SHP77 (cell line): ENCODE data around the gene ARHGAP35.
A peak's percentile ranks its signal among the peaks of the same experiment; 100 is the strongest.
"Not testable (repeated sequence)": the region's sequence is repeated elsewhere in the genome, so short reads cannot be mapped to it uniquely, and the experiment has no call there.

Experiments
- DNase-seq, 2 experiments: peaks; one replicate each; lab custom pipeline; 2025; lab: John Stamatoyannopoulos, UW

The ARHGAP35 gene

GRCh38 chr19:46860846-46861690 is at the start of gene ARHGAP35:
ARHGAP35 (plus strand) TSS chr19:46860997; CDS start chr19:46918676, 57,679 bp downstream.
- no peak for DNase-seq

DNA sequence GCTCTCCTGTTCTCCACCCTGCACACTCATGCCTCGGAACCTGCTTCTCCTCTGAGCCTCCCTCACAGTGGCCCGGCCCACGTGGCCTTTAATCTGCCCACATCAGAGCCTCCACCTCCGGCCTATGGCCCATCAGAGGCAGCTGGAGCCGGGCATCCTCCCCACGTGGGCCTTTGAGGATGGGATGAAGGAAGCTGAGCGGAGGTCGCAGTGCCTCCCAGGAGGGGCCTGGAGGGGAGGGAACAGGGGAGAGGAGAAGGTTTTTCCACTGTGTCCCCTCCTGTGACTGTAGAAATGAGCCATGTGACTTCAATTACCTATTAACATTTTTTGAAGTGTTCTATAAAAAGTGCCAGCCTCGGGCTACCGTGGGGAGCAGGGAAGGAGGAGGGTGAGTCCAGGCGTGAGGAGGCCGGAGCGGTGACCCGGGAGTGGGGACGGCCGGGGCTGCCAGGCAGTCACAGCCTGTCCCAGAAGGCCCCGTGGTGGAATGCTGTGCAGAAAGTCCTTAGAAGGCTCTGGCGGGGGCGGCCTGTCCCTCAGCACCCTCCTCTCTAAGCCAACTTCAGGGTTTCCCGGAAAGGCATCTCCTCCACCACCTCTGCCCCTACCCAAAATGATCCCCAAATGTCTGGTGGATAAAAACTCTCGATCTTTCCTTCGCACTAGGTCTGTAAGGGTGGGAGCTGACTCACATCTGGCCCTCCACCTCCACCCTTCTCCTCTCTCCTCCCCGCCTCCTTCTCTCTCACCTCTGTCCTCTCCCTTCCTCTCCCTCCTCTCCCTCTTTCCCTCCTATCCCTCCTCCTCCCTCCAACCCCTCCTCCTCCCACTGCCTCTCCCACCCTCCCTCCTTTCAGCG is 47.6 kb upstream of the ARHGAP35 start:
- no peak for DNase-seq

DNA sequence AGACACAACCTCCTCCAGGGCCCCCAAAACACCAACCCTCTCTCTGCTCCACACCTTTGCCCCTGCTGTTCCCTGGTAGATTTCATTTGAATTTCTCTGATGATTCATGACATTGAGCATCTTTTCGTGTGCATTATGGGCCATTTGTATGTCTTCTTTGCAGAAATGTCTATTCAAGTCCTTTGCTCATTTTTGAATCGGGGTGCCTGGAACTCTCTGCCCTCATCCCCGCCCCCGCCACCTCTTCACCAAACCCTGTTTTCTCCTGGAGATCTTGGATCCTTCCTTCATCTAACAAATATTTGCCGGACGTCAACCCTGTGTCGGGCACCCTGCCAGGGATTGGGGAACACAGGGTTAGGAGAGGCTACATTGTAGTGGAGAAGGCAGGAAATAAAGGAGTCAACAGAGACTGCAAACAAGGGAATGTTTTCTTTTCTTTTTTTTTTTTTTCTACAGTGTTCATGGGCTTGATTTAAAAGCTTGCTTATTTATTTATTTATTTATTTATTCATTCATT is 46.9 kb upstream of the ARHGAP35 start:
- no peak for DNase-seq

GRCh38 chr19:46815833-46816627 is 44.8 kb upstream of the ARHGAP35 start:
- DNase-seq: no peak

GRCh38 chr19:46818812-46819211 is 42.0 kb upstream of the ARHGAP35 start:
- DNase-seq: peak; percentile 60

DNA sequence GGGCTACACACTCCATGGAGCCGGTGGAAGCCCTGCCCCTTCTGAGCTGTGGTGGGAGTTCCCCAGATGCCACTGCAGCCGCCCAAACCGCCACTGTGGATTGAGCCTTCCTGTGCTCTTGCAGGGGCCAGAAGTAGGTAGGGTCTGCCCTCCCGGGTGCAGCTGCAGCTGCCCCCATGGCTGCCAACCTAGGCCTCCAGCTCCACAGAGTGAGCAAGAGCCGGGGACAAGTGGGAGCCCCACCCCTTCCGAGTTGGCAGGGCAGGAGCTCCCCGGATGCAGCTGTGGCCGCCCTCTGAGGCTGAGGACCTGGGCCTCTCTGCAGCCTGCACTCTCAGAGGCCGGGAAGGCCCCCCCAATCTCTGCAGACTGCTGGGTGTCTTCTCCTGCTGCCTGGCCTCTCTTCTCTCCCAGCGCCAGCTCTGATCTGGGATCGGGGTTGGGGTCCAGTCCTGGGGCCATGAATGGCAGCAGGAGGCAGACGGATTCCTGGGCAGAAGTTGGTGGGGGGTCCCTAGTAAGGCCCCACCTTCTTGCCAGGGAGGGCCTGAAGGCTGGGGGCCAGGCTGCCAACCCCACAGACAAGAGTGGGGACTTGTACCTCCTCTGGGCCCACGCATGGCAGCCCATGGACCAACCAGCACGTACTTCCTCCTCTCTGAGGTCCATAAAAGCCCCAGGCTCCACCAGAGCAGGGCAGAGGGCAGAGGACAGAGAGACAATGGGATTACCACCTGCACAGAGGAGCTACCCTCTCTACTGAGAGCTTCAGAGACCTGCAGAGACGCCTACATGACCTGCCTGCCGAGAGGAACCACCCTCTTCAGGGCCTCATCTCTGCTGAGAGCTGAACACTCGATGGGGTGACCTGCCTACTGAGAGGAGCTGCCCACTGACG is 39.0 kb upstream of the ARHGAP35 start:
- peak; percentile 15 to 58 for DNase-seq

DNA sequence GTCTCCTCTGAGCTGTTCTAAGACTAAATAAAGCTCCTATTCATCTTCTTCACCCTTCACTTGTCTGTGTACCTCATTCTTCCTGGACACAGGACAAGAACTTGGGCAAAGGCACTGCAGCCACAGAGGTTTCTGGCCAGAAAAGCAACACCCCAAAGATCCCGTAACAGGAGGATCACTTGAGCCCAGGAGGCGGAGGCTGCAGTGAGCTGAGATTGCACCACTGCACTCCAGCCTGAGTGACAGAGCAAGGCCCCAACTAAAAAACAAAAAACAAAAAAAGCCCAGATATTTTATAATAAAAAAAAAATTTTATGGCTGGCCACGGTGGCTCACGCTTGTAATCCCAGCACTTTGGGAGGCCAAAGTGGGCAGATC is 38.4 kb upstream of the ARHGAP35 start:
- not testable (repeated sequence) for DNase-seq

DNA sequence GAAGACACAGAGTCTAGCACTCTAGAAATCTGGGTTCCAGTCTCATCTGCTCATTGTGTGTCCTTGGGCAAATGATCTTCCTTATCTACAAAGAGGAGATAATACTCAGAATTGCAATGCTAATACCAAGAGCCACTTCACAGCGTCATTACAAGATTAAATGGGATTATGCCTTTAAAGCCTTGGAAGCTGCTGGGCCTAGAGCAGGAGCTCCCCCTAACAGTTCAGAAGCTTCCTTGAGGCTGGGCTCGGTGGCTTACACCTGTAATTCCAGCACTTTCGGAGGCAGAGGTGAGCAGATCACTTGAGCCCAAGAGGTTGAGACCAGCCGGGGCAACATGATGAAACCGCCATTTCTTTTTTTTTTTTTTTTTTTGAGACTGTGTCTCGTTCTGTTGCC is 37.7 kb upstream of the ARHGAP35 start:
- no peak for DNase-seq

GRCh38 chr19:46824890-46825730 is 35.7 kb upstream of the ARHGAP35 start:
- no peak for DNase-seq

- no peak for DNase-seq
Measured at GRCh38 chr19:46825731-46826055, 35.1 kb upstream of the ARHGAP35 start.

- no peak for DNase-seq
Measured at GRCh38 chr19:46828484-46828883, 32.3 kb upstream of the ARHGAP35 start.

DNA sequence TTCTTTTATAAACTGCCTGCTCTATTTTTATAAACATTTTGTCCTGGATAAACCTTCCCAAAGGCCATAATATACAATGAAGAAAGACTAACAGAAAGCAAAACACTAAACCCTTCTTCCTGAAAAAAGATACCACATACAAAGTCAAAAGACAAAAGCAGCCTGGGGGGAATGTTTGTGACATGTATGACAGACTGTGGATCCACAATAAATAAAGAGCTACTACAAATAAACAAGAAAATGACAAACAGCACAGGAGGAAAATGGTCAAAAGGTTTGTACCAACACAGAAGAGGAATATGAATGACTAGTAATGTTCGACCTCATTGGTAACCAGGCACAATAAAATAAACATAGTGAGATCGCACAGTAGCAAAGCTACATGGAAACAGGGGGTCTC is 29.9 kb upstream of the ARHGAP35 start:
- DNase-seq: no peak

DNA sequence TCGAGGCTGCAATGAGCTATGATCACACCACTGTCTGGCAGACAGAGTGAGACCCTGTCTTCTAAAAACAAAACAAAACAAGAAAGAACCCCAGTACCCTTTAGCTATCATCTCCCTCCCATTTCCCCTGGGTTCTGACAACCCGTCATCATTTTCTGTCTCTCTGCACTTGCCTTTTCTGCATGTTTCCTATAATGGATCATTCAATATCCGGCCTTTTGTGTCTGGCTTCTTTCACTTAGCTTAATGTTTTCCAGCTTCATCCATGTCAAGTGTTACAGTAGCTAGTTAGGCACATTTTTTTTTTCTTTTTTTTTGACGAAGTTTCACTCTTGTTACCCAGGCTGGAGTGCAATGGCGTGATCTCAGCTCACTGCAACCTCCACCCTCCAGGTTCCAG is 26.7 kb upstream of the ARHGAP35 start:
- no peak for DNase-seq

GRCh38 chr19:46834984-46835383 is 25.8 kb upstream of the ARHGAP35 start:
- no peak for DNase-seq

DNA sequence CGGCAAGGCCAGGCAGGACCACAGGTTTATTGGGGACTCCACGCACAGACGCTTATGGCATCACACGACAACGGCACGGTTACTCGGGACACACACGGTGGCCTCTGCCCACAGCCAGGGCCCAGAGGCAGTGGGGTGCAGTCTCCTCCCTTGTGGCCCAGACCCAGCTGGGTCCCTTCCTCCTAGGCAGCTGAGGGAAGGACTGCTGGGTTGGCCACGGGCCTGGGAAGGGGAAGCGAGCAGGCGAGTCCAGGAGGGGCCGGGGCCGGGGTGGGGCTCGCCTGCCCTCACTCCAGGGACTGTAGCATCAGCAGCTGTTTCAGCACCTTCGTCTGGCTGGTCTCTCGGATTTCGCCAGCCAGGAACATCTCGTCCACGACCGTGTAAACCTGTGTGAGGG is 22.6 kb upstream of the ARHGAP35 start:
- no peak for DNase-seq

GRCh38 chr19:46839752-46840497 is 20.9 kb upstream of the ARHGAP35 start:
- no peak for DNase-seq

GRCh38 chr19:46840498-46840942 is 20.3 kb upstream of the ARHGAP35 start:
- DNase-seq: peak; percentile 29 to 65

DNA sequence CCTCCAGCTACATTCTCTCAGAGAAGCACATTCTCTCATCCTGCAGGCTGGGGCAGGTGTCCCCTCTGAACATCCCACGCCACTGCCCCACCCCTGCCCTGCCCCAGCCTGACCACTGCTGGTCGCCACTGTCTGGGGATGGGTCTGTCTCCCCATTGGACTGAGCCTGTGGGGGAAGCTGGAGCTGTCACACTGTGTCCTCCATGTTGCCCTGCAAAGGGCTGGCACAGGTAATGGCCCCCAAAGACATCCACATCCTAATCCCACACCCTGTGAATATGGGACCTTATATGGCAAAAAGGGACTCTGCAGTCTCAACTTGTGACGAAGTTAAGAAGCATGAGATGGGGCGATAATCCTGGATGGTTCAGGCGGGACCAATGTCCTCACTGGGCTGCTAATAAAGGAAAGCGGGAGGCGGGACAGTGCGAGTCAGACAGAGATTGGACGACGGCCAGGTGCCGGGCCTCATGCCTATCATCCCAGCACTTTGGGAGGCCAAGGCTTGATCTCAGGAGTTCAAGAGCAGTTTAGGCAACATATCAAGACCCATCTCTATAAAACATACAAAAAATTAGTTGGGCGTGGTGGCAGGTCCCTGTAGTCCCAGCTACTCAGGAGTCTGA is 19.2 kb upstream of the ARHGAP35 start:
- DNase-seq: no peak

DNA sequence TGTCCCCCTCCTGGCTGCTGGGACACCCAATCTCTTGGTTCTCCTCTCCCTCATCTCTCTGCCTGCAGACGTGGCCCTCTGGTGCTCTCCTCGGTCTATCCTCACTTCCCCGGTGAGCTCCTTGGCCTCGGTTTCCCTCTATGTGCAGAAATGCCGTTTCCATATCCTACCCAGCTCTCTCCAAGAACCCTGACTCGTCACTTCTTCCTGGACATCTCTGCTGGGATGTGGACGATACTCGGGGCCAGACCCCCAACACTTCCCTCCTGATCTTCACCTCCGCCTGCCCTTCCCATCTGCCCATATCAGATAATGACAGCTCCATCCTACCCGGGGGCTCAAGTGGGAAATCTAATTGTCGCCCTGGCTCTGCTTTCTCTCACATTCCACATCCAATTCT is 18.0 kb upstream of the ARHGAP35 start:
- DNase-seq: no peak
